Natural killer cell (primary cell): ENCODE measurements around the gene CPSF4L. TPM values are rescaled to one million over a fixed set of nuclear protein-coding genes. Genes with fewer than 3 reads are reported as not detected.
"Not testable (repeated sequence)": the region's sequence is repeated elsewhere in the genome, so short reads cannot be mapped to it uniquely, and the experiment has no call there.

Source experiments
- ATAC-seq, 3 donors: fragments of 150-1000 bp in 2 of 3; fragments of 200-7000 bp in 1 of 3; cut with Tn5 transposase; 1 replicate in 1 of 3; 2 replicates in 2 of 3; pipeline ENCODE4 v1.10.0; 2021; ENCODE audit warnings: mild to moderate bottlenecking in 2 of 3, moderate library complexity in 2 of 3
- DNase-seq, 2 donors: peaks; one replicate each; pipeline versions ENCODE4 v3.0.0 to v3.0.0-alpha.2; 2013 to 2021; ENCODE audit warnings: mixed read lengths in 1 of 2
- H3K27ac ChIP-seq: one replicate; pipeline ENCODE4 v1.5.1; 2013; ENCODE audit warnings: mild to moderate bottlenecking, low read length
- H3K27me3 ChIP-seq: one replicate; pipeline ENCODE4 v1.6.1; 2013; ENCODE audit warnings: low read length; ENCODE audit not compliant: control insufficient read depth, insufficient read depth
- H3K36me3 ChIP-seq: one replicate; pipeline ENCODE4 v1.6.1; 2013; ENCODE audit warnings: low read length; ENCODE audit not compliant: control insufficient read depth, insufficient read depth
- H3K4me1 ChIP-seq: one replicate; pipeline ENCODE4 v1.6.1; 2013; ENCODE audit warnings: low read length; ENCODE audit not compliant: control insufficient read depth, insufficient read depth
- H3K4me3 ChIP-seq: one replicate; pipeline ENCODE4 v1.5.1; 2013; ENCODE audit warnings: low read length
- H3K9me3 ChIP-seq: one replicate; pipeline ENCODE4 v1.6.1; 2013; ENCODE audit warnings: low read length; ENCODE audit not compliant: control insufficient read depth, insufficient read depth
- H3K27ac Mint-ChIP-seq, 2 donors: one replicate each; pipeline ENCODE4 v1.8.0; 2022; ENCODE audit warnings: mild to moderate bottlenecking in 2 of 2, mixed read lengths in 2 of 2, moderate library complexity in 1 of 2
- H3K27me3 Mint-ChIP-seq, 2 donors: one replicate each; pipeline ENCODE4 v1.8.0; 2022; ENCODE audit warnings: low read depth in 2 of 2, mixed read lengths in 2 of 2
- H3K36me3 Mint-ChIP-seq: one replicate; pipeline ENCODE4 v1.8.0; 2022; ENCODE audit warnings: mixed read lengths
- H3K4me1 Mint-ChIP-seq, 2 donors: one replicate each; pipeline ENCODE4 v1.8.0; 2022; ENCODE audit warnings: mixed read lengths in 2 of 2
- H3K4me3 Mint-ChIP-seq: one replicate; pipeline ENCODE4 v1.8.0; 2022; ENCODE audit warnings: mild to moderate bottlenecking, moderate library complexity, mixed read lengths
- H3K9me3 Mint-ChIP-seq, 2 donors: one replicate each; pipeline ENCODE4 v1.8.0; 2022; ENCODE audit warnings: mixed read lengths in 2 of 2
- WGBS: methylation state at CpG from one replicate; pipeline ENCODE4 v1.1.7; 2013; ENCODE audit warnings: missing lambda C conversion rate; ENCODE audit not compliant: insufficient coverage; 5-methylcytosine and 5-hydroxymethylcytosine counted together
- intact Hi-C: fragments of 100-400 bp; cut with micrococcal nuclease; formaldehyde crosslinking; loops from one replicate; pipeline ENCODE4 v1.14.2; 2022
- total RNA-seq, 4 donors: library from RNA; stranded (reverse); fragments of 120-200 nt in 1 of 4; gene quantifications; one replicate each; pipeline versions ENCODE4 v1.2.3 to v1.2.4, GENCODE V29; 2013 to 2022
- TF ChIP-seq, protein P1 (sequence below): fragments of 200-600 bp; IDR thresholded peaks from one replicate; pipeline ENCODE4 v1.8.0; 2022; ENCODE audit warnings: antibody characterized with exemption

CPSF4L gene
- total RNA-seq, 3 donors from 2014 or later (not counting 1 experiment from before 2014, with no cell fraction given), result not detected

DNA sequence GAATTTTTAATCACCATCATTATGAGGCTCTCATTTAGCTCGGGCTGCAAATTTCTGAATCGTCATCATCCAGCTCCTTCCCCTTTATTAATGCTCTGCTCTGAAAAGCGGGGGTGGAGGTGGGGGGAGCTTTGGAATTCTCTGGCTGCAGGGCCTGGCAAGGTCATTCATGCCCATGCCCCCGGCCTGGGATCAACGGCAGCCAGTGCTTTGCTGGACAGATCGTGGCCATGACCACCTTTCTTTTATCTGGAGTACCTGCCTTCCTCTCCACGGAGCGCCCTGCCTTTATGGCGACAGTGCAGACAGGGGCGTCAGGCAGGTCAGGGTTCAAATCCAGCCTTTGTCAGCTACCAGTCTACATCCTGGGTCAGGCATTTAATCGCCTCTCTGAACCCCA lies 5.1 kb upstream of the CPSF4L start:
- Histone ChIP-seq H3K4me1 (peaks cover 6% of the 10 kb centered on the region), H3K36me3 (no peaks in the 10 kb centered on the region), H3K4me3 (no peak overlapping the region), H3K27me3 (no peaks in the 10 kb centered on the region), H3K27ac (no peak overlapping the region), H3K9me3 (no peaks in the 10 kb centered on the region)
- TF ChIP-seq, protein P1, sequence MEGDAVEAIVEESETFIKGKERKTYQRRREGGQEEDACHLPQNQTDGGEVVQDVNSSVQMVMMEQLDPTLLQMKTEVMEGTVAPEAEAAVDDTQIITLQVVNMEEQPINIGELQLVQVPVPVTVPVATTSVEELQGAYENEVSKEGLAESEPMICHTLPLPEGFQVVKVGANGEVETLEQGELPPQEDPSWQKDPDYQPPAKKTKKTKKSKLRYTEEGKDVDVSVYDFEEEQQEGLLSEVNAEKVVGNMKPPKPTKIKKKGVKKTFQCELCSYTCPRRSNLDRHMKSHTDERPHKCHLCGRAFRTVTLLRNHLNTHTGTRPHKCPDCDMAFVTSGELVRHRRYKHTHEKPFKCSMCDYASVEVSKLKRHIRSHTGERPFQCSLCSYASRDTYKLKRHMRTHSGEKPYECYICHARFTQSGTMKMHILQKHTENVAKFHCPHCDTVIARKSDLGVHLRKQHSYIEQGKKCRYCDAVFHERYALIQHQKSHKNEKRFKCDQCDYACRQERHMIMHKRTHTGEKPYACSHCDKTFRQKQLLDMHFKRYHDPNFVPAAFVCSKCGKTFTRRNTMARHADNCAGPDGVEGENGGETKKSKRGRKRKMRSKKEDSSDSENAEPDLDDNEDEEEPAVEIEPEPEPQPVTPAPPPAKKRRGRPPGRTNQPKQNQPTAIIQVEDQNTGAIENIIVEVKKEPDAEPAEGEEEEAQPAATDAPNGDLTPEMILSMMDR, result no peak
- WGBS, result 94% methylated on average over 10 of the region's 11 CpGs
- H3K27me3 Mint-ChIP-seq, result no peaks in the 10 kb centered on the region
- DNase-seq, result no peak
- intact Hi-C loops, result no loop called here
- no peaks in the 10 kb centered on the region for H3K36me3 Mint-ChIP-seq
- ATAC-seq, result no peak
- H3K9me3 Mint-ChIP-seq, result no peaks in the 10 kb centered on the region
- no peaks in the 10 kb centered on the region for H3K4me1 Mint-ChIP-seq
- no peak overlapping the region for H3K27ac Mint-ChIP-seq
- H3K4me3 Mint-ChIP-seq, result no peak overlapping the region

DNA sequence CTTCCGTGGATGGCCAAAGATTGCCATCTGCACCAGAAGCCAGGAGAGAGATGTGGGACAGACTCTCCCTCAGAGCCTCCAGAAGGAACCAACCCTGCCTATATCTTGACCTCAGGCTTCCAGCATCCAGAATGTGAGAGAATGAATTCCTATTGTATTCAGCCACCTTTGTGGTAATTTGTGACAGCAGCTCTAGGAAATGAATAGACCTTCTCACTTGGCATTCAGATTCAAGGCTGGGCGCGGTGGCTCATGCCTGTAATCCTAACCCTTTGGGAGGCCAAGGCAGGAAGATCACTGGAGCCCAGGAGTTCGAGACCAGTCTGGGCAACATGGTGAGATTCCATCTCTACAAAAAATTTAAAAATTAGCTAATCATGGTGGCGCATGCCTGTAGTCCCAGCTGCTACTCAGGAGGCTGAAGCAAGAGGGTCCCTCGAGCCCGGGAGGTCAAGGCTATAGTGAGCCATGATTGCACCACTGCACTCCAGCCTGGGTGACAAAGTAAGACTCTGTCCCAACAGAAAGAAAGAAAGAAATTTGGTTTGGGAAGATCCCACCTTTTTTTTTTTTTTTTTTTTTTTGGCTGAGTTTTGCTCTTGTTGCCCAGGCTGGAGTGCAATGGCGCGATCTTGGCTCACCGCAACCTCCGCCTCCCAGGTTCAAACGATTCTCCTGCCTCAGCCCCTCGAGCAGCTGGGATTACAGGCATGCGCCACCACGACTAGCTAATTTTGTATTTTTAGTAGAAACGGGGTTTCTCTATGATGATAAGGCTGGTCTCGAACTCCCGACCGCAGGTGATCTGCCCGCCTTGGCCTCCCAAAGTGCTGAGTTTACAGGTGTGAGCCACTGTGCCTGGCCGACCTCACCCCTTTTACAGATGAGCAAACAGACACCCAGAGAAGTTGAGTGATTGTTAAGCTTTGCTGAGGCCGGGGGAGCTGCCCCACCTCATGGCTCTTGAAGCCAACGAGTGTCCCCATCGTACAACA lies 4.3 kb upstream of the CPSF4L start:
- ATAC-seq, result no peak
- no peaks in the 10 kb centered on the region for H3K9me3 ChIP-seq
- no peaks in the 10 kb centered on the region for H3K36me3 Mint-ChIP-seq
- H3K27ac ChIP-seq, result no peak overlapping the region
- no peak overlapping the region for H3K4me3 Mint-ChIP-seq
- H3K4me1 Mint-ChIP-seq, result no peaks in the 10 kb centered on the region
- DNase-seq, result no peak
- no peak overlapping the region for H3K27ac Mint-ChIP-seq
- intact Hi-C loops, result no loop called here
- H3K4me3 ChIP-seq, result no peak overlapping the region
- H3K27me3 Mint-ChIP-seq, result no peaks in the 10 kb centered on the region
- no peaks in the 10 kb centered on the region for H3K9me3 Mint-ChIP-seq
- TF ChIP-seq, protein P1, result no peak
- H3K4me1 ChIP-seq, result peaks cover 6% of the 10 kb centered on the region
- no peaks in the 10 kb centered on the region for H3K27me3 ChIP-seq
- WGBS, result 92% methylated on average over 24 of the region's 24 CpGs
- H3K36me3 ChIP-seq, result no peaks in the 10 kb centered on the region

DNA sequence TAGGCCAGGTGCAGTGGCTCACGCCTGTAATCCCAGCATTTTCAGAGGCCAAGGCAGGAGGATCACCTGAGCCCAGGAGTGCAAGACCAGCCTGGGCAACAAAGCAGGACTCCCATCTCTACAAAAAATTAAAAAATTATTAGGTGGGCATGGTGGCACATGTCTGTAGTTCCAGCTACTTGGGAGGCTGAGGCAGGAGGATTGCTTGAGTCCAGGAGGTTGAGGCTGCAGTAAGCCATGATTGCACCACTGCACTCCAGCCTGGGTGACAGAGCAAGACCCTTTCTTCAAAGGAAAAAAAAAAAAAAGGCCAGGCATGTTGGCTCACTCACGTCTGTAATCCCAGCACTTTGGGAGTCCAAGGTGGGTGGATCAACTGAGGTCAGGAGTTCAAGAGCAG lies 2.8 kb upstream of the CPSF4L start:
- H3K36me3 ChIP-seq, H3K36me3 Mint-ChIP-seq, DNase-seq, H3K9me3 Mint-ChIP-seq, H3K9me3 ChIP-seq, H3K4me3 Mint-ChIP-seq, H3K4me3 ChIP-seq, intact Hi-C loops, ATAC-seq, H3K27ac Mint-ChIP-seq, H3K27me3 Mint-ChIP-seq, H3K27me3 ChIP-seq, H3K4me1 Mint-ChIP-seq, H3K4me1 ChIP-seq, H3K27ac ChIP-seq: not testable (repeated sequence)
- 81% methylated on average over 2 of the region's 2 CpGs for WGBS

DNA sequence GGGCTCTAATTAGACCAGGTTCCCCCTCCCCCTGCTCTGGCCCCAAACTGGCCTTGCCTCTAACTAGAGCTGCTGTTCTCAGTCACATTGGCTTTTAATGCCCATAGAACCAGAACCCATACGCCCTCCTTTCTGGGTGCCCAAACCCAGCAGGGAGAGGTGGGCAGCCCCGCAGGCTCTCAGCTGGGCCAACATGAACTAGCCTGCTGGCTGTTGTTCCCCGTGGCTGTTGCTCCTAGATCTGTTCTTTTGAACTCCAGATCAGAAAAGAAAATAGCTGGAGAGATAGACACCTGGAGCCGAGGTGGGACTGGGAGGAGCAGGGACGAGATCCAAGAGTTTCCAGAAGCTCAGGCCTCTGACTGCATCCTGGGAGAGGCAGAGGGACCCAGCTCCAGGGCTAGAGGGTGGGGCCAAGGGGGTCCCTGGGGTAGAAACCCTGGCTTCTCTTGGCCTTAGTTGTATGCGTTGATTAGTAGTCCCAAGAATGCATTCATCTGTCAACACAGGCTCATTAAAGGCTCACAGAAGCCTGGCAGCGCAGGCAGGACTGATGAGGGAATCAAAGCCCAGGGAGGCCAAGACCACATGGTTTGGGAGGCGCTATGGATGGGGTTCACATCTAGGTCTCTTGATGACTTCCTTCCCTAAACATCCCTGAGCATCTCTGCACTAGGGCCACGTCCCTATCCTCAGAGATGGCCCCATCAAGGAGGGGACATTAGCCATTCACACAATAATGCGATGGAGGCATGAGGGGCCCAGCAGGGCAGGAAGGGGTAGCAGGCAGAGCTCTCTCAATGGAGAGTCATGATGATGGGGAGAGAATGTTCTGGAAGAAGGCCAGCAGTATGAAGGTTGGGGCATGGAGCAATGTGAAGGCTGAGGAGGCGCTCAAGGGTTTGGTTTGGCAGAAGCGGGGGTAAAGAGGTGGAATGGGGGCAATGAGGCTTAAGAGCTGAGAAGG lies 1.3 kb upstream of the CPSF4L start:
- TF ChIP-seq, protein P1, result no peak
- H3K4me3 Mint-ChIP-seq, result no peak overlapping the region
- no peaks in the 10 kb centered on the region for H3K27me3 Mint-ChIP-seq
- DNase-seq (no peak), ATAC-seq (no peak)
- H3K4me1 Mint-ChIP-seq, result no peaks in the 10 kb centered on the region
- intact Hi-C loops, result no loop called here
- H3K4me3 ChIP-seq, result no peak overlapping the region
- no peaks in the 10 kb centered on the region for H3K27me3 ChIP-seq
- H3K36me3 Mint-ChIP-seq, result no peaks in the 10 kb centered on the region
- 86% methylated on average over 12 of the region's 12 CpGs for WGBS
- H3K27ac Mint-ChIP-seq, result no peak overlapping the region
- no peaks in the 10 kb centered on the region for H3K9me3 Mint-ChIP-seq
- no peak overlapping the region for H3K27ac ChIP-seq
- H3K4me1 ChIP-seq, result no peaks in the 10 kb centered on the region
- no peaks in the 10 kb centered on the region for H3K9me3 ChIP-seq
- H3K36me3 ChIP-seq, result no peaks in the 10 kb centered on the region
